HG03280 (cell line): ENCODE results near the gene HIPK2.

ENCODE experiments used
- ATAC-seq: cut with Tn5 transposase; IDR thresholded peaks from one replicate; pipeline ENCODE4 v1.9.1; 2021; ENCODE audit warnings: mild to moderate bottlenecking, moderate library complexity; ENCODE audit not compliant: unreplicated experiment

HIPK2 gene

DNA sequence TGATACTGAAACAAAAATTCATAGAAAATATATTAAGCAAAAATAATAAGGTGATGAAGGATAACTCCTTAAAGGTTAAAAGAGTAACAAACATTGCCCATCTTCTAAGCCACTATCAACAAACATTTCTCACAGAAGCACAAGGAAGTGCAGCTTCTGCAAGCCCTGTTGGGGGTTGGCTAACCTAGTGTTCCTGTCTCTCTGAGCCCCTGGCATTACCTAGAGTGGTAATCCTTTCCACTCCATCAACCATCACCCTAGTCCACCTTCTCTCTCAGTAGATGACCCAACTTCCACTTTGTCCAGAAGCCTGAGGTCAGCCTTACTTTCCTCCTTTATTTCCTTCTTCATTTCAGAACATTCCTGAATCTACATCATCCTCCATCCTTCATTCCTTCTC lies 59.7 kb downstream of the HIPK2 start:
- no peak for ATAC-seq

DNA sequence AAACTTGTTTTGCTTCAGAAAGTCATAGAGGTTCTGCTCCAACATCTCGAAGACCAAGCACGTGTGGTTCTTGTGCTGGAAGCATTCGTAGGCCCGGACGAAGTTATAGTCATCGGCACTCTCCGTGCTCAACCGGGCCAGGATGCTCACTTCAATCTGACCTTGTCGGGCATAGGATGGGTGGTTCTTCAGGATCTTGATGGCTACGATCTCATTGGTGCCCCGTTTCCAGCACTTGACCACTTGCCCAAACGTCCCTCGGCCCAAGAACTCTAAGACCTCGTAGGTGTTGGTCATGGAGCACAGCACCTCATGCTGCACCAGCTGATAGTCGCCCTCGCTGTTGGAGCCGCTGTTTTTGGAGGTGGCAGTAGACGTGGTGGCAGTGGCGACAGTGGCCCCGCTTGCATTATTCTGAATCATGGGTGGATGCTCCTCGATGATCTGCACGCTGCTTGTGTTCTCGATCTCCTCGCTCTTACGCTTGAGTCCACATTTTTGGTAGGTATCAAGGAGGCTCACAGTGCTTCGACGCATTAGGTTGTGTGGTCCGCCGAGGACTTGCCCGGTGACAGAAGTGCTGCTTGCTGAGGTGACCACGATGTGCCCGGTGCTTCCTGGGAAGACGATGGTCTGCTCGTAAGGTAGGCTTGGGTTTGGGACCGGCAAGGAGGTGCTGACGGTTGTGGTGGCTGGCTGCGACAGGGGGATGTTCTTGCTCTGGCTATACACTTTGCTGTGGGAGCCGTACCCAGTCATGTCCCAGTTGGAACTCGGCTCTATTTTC lies 61.4 kb downstream of the HIPK2 start:
- ATAC-seq, result no peak

DNA sequence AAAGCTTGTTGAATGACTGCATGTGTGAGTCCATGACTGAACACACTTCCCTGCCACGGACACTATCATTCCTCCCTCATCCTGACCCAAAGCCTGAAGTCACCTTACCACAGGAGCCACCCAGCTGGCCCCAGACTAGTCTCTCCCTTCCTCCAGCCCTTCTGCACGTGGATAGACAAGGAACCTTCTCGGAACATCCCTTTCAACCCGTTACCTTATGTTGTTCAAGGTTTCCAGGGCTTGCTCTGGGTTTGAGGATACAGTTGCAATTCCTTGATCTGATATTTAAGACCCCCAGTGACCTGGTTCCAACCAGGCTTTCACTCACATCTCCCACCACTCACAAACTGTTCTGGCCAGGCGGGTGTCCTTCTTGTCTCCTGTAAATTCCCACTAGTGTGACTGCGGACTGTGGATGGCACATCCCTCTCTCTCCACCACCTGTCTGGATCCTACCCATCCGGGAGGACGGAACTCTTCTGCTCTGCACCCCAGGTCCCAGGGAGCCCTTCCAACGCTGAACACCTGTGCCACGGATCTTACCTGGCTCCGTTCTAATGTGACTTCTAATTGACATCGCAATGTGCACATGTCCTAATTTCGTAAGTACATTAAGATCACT lies 62.5 kb downstream of the HIPK2 start:
- no peak for ATAC-seq

DNA sequence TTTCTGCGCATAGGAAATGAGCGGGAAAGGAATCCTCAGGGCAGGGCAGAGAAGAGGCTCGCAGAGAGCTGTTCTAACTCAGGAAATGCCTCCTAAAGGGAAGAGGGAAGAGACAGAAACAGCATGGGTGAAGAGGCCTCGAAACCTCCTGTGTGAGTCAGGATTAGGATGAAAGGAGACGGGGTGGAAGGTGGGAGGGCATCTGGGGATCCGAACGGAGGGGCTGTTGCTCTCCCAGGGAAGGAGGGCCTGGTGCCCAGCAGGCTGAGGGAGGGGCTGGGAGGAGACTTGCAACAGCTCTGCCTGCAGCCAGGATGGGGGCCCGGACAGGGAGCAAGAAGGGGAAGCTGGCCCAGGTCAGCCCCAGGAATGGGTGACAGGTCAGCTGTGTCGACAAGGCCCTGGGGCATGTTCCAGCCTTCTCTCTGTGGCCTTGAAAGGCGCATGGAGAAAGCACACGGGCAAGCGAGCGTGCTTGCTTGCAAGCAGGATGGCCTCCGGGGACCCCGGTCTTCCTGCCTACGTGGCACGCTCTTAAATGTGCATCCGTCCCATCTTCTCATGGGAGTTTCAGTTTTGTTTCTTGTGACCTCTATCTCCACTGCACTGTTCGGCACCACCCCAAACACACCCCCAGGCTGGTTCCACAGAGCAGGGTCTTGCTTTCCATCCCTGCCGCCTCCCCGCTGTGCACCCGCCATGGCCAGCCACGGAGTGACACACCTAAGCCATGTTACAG lies 63.5 kb downstream of the HIPK2 start:
- peak; percentile 86 for ATAC-seq

DNA sequence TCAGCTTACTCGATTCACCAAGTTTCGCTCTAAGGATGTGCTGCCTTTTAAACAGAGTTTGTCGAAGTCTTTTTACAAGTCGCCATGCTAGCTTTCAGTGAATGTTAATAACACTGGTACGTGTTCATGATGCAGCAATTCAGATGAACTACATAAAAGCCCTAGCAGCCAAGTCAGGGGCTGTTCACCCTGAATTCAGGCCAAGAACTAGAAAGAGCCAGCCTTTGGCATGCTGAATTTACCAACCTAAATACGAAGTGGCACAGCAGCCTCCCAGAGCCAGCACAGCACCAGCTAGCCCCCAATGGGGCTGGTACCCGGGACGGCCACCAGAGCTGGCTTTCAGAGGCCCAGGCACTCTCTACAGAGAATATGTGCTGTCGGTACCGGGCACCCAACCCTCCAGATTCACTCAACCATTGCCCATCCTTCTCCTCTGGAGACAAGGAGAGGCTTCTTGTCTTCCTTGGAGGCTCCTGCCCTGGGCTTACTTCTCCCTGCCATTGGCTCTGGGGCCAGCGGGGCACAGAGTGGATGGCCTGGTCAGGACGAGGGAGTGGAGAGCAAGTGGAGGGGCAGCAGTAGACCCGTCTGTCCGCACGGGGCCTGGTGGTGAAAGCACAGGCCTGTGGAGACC lies 64.2 kb downstream of the HIPK2 start:
- ATAC-seq, result no peak

DNA sequence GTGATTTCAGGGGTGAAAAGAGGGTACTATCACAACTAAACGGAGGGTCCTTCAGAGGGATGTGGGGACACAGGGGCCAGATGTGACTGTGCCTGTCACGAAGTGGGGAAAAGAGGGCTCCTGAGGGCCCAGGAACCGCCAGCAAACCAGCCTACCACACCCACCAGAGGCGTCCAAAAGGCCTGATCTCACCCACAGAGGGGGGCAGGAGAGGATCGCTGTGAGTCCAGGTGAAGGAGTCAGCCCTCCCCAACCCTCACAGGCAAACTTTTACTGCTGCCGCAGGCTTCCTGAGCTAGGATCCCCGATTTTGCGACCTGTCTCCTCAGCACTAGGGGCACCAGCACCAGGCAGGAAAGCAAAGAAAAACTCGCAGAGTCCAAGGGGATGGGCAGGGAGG lies 64.7 kb downstream of the HIPK2 start:
- no peak for ATAC-seq

DNA sequence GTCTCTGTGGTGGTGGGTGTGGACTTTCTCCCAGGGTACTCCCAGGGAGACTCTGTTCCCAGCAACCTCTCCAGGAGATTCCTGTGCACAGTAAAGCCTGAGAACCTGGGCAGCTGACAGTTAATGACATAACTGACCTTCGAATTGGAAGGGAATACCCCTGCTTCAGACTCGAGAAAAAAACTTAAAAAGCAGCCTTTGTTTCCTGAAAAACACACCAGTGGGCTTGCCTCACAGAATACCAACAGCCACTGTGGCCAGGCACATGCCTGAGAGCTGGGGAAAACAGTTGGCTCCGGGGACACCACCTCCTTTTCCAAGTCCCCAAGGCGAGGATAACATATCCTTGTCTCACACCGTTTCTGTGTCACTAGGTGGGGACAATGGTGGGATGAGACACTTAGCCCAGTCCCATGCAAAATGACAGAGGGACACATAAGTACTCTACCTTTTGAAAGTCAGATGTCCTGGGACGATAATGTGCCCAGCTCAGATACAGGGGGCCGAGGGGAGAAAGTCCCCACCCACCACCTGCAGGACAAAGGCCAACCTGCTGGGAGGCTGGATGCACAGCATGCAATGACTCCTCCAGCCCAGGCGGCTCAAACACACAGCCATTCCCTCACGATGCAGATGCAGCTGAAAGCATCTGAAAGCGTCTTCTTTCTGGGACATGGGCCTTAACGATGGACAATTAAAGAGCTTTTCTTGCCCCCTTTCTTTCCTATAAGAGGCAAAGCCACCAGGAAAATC lies 65.6 kb downstream of the HIPK2 start:
- no peak for ATAC-seq

DNA sequence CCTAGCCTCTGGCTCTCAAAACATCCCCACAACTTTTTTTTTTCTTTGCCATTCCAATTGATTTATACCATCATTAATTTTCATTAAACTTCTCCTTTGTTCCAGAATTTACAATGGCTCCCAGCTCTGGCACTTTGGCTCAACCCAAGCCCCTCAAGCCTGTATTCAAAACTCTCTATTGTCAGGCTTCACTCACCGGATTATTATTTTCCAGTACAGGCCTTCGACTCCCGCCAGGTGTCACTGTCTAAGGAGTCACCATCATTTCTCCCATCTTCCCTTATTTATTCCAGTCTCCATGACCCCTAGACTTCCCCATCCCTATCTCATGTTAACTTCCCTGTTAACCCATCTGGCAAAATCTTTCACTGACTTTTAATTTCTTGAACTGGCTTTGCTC lies 67.8 kb downstream of the HIPK2 start:
- no peak for ATAC-seq

DNA sequence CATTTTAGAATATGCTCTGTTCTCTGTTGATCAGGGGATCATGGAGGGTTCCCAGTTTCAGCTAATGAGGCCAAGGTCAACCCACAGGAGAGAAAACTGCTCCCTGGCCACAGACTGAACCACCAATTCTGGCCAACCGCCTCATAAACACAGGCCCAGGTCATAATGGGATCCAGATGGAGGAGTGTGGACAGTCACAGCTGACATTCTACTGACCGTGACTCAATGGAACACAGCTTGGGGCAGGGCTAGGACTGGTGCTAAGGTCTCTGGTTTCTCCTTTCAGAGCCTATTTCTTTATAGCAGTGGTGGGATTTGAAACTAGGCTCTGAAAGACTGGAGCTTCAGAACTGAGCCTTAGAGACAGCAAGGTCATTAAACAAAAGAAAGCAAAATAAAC lies 68.3 kb downstream of the HIPK2 start:
- no peak for ATAC-seq

DNA sequence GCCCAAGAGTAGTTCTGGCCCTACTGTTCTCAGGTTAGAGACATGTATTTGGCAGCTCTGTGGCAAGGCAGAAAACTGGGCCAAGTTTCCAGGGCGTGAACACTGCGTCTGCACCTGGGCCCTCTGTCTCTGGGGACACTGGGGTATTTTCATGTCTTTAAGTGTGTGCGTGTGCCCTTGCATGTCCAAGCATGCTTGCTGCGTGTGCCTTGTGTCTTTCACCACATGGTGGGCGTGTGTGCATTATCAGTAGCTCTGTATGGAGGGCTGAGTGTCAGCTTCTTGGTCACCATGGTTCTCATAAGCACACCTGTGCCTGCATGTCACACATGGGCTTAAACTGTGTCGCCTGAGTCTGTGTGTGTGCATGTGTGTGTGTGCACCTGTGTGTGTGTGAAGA lies 69.3 kb downstream of the HIPK2 start:
- ATAC-seq, result peak; percentile 93

DNA sequence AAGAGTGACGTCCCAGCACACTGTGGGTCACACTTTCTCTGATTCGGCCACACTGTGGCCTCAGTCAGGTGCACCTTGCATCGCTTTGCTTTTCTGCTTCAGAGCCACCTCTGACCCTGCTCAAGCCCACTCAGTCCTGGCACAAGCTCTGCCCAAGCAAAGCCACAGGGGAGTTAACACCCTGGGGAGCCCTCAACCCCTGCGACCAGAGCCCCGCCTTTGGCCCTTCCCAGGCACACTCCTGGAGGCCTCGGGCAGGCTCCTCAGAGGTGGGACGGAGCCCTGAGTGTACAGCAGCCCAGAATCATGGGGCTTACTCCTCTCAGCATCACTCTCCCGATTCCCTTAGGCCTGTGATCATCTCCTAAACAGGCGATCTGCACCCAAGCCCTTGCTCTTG lies 71.0 kb downstream of the HIPK2 start:
- no peak for ATAC-seq

DNA sequence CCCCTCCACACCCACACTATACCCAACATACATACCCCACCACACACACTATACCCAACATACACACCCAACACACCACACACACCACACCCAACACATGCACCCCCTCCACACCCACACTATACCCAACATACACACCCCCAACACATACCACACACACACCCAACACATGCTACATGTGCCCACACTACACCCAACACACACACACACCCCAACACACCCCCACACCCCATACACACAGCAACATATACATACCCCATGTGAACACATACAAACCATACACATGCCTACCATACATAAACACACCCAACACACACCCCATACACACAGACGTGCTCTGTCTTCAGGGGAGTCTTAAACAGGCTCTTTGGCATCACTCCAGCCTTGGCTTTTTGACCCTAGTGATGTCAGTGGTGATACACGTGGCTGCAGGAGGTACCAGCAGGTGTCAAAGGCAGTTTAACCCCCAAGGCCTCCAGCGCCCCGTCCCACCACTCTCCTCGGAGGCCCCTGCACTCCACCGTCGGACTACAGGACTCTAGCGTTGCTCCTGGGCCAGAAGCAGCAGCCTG lies 73.4 kb downstream of the HIPK2 start:
- no peak for ATAC-seq

DNA sequence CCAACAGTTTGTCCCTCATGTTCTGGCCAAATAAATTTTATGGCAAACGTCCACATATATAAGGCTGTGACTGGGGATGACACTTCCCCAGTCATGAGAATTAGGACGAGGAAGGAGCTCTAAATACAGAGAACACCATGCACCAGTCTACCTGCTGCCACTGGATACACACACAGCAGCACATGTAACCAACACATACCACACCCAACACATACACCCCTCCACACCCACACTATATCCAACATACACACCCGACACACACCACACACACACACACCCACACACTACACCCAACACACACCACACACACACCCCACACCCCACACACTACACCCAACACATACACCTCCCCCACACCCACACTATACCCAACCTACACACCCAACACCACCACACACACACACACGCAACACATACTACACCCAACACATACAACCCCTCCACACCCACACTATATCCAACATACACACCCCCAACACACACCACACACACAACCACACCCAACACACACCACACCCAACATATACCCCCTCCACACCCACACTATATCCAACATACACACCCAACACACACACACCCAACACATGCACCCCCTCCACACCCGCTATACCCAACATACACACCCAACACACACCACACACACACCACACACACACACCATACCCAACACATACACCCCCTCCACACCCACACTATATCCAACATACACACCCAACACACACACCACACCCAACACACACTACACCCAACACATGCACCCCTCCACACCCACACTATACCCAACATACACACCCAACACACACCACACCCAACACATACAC lies 74.1 kb downstream of the HIPK2 start:
- ATAC-seq, result peak; percentile 22

DNA sequence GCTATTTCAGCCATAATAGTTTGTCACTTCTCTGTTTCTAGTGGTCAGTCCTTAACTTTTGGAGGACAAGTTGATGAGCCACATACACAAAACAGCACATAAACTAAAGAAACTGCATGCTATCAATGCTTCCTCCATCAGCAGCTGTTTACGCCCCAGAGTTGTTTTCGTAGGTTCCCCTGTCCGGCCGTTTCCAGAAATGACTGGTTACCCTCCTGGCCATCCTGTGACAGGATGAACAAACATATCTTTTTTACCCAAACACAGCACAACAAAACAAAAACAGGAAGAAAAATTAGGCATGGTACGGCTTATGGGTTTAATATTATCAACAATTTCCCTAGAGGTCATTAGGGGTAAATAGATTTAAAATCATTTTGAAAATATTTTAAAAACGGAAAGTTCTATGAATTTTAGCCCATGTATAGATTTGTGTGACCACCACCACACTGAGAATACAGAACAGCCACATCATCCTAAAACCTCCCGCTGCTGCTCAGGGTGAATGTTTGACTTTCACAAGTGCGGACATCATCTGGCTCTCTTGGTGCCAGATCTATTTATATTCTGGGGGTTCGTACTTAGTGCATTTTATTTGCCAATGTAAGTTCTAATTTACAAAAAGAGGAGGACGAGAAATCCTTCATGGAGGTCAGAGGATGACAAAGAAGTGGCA lies 74.8 kb downstream of the HIPK2 start:
- peak; percentile 71 for ATAC-seq

DNA sequence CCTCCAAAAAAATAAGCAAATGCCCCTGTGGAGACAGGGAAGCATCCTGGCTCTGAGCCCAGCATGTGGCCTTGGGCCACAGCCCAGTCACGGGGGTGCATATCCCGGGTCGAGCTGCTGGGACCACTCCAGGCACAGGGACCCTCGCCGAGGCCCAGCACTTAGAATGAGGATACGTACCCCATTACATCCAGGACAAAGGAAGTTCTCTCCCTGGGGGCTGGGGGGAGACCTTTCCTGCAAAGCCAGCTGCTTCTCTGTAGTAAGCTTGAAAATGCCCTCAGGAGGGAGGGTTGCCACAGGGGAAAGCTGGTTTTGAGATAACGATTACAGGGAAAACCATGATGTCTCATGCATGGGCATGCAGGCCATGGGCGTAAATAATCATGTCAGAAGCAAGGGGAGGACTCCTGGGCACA lies 75.5 kb downstream of the HIPK2 start:
- ATAC-seq, result no peak

DNA sequence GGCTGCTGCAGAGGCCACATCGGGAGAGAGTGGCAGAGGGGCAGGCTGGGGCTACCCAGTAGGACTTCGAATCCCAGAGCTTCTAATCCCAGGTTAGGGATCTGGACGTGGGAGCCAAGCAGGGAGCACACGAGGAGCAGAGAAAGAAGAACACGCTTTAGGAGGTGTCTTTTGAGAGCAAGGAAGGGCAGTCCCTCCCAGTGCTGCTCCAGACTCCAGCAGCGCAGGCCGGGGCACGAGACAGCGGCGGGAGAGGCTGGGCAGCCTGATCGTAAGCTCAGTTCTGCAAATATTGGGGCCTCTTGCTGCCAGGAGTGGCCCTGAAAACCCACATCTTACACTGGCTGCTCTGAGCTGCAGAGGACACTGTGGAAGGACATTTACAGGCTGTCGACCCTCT lies 75.9 kb downstream of the HIPK2 start:
- no peak for ATAC-seq

DNA sequence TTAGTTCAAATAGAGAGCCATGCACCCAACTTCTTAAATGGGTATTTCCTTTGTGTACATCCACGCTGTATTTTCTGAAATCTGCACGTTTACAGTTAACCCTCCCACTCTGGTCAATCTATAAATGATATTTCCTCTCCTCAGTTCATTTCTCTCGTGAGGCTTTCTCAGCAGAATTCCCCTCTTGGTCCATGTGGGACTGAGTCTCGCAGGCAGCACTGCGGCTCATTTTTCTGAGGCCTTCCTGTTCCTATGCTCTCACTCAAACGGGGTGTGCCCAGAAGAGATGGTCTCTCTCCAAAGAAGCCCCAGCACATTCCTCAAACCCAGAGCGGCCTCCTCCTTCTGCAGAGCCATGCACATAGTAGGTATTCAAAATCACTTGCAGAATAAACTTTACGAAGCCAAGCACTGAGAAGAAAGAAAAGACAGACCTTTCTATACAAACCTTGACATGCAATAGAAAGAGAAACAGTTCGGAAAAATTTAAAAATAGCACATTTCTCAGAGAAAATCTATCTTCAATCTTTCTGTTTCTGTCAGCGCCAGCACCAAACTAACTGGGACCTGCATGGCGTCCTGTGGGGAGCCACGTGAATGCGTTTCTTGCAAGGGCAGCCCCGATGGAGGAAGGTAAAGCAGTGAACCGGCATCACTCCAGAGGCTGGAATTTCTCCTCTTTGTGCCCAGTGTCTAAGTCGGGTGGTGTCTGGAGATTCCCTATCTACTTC lies 77.1 kb downstream of the HIPK2 start:
- ATAC-seq, result no peak
